ENCODE data around the gene GTF2IRD1.
"Not testable (repeated sequence)": the region's sequence is repeated elsewhere in the genome, so short reads cannot be mapped to it uniquely, and the experiment has no call there.

Gene GTF2IRD1

GRCh38 chr7:74563639-74564038 lies 109.9 kb downstream of the GTF2IRD1 start:
- DNase-seq (ENCODE audit: low read depth): not testable (repeated sequence)

- no peak for DNase-seq (ENCODE audit: low read depth)
Measured at GRCh38 chr7:74567318-74567668, 113.6 kb downstream of the GTF2IRD1 start.

GRCh38 chr7:74568658-74569057 lies 115.0 kb downstream of the GTF2IRD1 start:
- no peak for DNase-seq (ENCODE audit: low read depth)

GRCh38 chr7:74569501-74570075 lies 115.9 kb downstream of the GTF2IRD1 start:
- no peak for DNase-seq (ENCODE audit: low read depth)

- DNase-seq (ENCODE audit: low read depth): no peak
Measured at GRCh38 chr7:74570533-74571156, 116.9 kb downstream of the GTF2IRD1 start.

GRCh38 chr7:74572301-74572979 lies 118.7 kb downstream of the GTF2IRD1 start:
- no peak for DNase-seq (ENCODE audit: low read depth)

- DNase-seq (ENCODE audit: low read depth): no peak
Measured at GRCh38 chr7:74573512-74573911, 119.8 kb downstream of the GTF2IRD1 start.

- no peak for DNase-seq (ENCODE audit: low read depth)
Measured at GRCh38 chr7:74575083-74575784, 121.5 kb downstream of the GTF2IRD1 start.

GRCh38 chr7:74575811-74576210 lies 122.1 kb downstream of the GTF2IRD1 start:
- no peak for DNase-seq (ENCODE audit: low read depth)

- no peak for DNase-seq (ENCODE audit: low read depth)
Measured at GRCh38 chr7:74579800-74580685, 126.3 kb downstream of the GTF2IRD1 start.

GRCh38 chr7:74581916-74582440 lies 128.3 kb downstream of the GTF2IRD1 start:
- no peak for DNase-seq (ENCODE audit: low read depth)

- DNase-seq (ENCODE audit: low read depth): no peak
Measured at GRCh38 chr7:74582447-74583039, 128.8 kb downstream of the GTF2IRD1 start.

GRCh38 chr7:74583630-74584029 lies 129.9 kb downstream of the GTF2IRD1 start:
- no peak for DNase-seq (ENCODE audit: low read depth)

- DNase-seq (ENCODE audit: low read depth): no peak
Measured at GRCh38 chr7:74584160-74584954, 130.7 kb downstream of the GTF2IRD1 start.

- DNase-seq (ENCODE audit: low read depth): no peak
Measured at GRCh38 chr7:74585844-74586243, 132.1 kb downstream of the GTF2IRD1 start.

- no peak for DNase-seq (ENCODE audit: low read depth)
Measured at GRCh38 chr7:74586258-74587175, 132.8 kb downstream of the GTF2IRD1 start.

GRCh38 chr7:74587435-74588126 lies 133.9 kb downstream of the GTF2IRD1 start:
- peak; percentile 82 for DNase-seq (ENCODE audit: low read depth)

GRCh38 chr7:74590813-74591212 lies 137.1 kb downstream of the GTF2IRD1 start:
- DNase-seq (ENCODE audit: low read depth): no peak

GRCh38 chr7:74598558-74598957 lies 144.9 kb downstream of the GTF2IRD1 start:
- DNase-seq (ENCODE audit: low read depth): peak; percentile 57
